NCI-H446 treated with DMSO at 0.1 percent for 48 hours (cell line): ENCODE results near the gene DUSP14.

Experiments used
- DNase-seq: peaks from one replicate; lab custom pipeline; 2025; lab: John Stamatoyannopoulos, UW

DUSP14 gene

DNA sequence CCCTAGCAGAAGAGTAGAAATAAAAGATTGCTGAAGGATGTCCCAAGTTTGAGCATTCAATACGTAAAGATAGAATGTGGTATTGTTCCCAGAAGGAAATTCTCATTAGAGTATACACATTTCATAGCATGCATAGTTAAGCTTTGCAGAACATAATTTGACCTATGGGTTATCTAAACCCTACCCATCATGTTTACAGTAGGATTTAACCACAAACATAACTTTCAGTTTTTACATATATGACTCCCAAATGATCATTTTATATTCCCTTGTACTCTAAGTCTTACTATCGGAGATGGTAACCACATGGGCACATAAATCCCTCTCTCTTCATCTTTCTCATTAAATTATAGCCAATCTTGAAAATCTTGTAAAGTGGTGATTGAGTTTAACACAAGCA, 68.6 kb downstream of the DUSP14 start:
- DNase-seq, result no peak

DNA sequence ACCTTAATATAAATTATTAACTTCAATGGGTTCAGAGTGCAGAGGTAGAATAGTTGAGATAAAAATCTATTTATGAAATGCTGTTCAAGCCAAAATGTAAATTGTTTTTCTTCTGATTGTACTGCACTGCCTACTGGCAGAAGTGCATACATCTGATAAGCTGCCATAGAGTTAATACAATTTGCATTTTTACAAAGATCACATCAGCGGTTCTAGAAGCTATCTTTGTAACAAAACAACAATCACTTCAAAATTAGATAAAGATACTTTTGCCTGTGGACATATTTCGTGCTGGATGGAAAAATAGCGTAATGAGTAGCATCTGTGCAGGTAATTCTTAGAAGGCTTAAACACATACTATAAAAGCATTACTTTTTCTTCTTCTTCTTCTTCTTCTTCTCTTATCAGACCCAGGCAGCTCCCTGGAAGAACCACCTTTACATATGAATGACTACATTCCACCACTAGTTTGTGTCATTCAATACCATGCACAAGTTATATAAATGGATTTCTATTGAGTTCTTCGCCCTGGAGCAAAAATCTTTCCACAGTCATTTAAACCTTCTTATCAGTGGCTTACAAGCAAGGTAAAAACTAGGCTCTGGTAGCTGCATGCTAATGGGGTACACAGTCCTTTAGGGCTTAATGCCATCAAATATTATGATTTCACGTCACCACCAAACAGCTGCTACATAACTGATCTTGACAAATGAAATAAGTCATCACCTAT, 72.5 kb downstream of the DUSP14 start:
- DNase-seq, result no peak
